HG03097 (cell line): ENCODE measurements around the gene EML1.
"Not testable (repeated sequence)": the region's sequence is repeated elsewhere in the genome, so short reads cannot be mapped to it uniquely, and the experiment has no call there.

Source experiments
- ATAC-seq: cut with Tn5 transposase; IDR thresholded peaks from one replicate; pipeline ENCODE4 v1.9.1; 2021; ENCODE audit not compliant: unreplicated experiment, low FRiP score

The EML1 gene

DNA sequence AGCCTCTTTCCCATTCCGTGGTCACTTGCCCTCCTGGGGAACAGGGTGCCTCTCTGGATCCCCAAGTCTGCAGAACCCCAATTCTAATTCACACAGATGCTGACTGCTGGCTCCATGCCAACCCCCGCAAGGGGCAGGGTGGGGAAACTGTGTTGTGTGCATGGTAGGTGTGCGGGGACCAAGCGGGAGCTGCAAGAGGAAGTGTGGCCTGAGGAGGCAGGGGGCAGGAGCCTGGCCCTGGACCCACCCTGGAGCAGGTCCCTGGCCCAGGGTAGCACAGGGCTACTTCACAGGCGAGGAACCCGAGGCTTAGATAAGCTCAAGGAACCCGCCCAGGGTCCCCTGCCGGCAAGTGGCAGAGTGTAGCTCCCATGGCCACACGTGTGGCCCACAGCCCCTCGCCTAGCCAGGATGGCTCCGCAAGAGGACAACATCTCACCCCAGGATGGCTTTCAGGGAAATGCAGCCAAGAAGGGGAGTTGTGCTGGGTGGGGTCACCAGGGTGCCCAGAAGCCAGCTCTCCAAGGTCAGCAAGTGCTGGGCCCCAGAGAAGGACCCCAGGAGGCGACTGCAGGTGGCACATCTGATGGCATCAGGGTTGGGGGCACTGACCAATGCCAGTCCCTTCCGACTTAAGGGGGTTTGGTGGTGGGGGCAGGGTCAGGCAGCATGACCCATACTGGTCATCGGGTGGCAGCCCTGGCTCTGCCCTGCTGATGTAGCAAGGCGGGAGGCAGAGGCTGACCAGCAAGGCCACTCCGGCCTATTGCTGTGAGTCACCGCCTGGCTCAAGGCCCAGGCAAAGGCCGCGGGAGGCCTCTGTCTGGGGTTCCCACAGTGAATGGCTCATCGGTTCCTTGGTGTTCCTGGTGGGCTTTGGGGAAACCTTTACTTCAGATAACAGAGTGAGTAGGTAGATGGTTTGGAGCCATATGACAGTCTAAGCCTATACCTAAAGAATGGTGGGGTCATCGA, 37.3 kb upstream of the EML1 start:
- no peak for ATAC-seq

GRCh38 chr14:99756796-99757195, 36.4 kb upstream of the EML1 start:
- ATAC-seq = no peak

- ATAC-seq = no peak
These were observed 35.7 kb upstream of the EML1 start for GRCh38 chr14:99757331-99758070.

DNA sequence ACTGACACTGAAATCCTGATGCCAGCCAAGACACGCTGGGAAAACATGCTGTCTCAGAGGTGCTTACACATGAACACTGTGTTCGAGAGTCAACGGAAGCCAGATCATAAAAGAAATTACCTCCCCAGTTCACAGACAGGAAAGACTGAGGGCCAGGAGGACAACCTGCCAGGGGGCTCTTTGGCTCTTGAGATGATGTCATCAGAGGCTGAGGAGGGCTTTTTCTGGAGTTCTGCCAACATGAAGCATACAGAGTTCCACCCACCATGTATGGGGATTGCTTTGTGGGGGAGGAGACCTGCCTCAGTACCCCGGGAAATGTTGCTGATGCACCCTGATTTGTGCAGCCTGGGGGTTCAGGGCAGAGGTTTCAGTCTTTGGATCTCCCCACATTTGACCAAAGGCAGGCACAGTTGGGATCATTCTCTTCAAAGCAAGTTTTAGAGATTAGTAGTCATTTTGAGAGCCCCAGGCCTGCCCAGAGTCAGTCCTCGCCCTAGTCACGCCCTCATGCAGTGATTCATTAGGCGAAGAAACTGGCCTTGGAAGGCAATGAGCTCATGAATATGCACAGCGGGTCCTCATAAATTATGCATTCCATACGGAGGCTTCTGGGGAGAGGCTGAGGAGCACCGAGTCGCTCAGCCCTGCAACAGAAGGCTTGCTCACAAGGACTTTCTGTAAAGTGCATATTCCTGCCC, 34.9 kb upstream of the EML1 start:
- no peak for ATAC-seq

GRCh38 chr14:99758872-99759545, 34.2 kb upstream of the EML1 start:
- ATAC-seq = no peak

DNA sequence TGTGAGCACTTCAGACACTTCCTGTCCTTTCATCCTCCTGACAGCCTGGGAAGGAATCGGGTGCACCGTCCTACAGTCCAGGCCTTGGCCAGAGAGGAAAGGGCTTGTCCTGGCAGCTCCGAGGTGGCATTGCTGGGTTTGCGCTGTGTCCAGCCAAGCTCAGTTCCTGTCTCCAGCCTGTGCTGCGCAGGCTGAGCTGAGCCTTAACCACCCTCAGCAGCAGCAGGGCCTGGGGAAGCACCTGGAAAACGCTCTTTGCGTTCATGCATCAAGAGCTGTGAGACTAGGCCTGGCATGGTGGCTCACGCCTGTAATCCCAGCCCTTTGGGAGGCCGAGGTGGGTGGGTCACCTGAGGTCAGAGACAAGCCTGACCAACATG, 33.7 kb upstream of the EML1 start:
- no peak for ATAC-seq

GRCh38 chr14:99760817-99761216, 32.4 kb upstream of the EML1 start:
- ATAC-seq = no peak

DNA sequence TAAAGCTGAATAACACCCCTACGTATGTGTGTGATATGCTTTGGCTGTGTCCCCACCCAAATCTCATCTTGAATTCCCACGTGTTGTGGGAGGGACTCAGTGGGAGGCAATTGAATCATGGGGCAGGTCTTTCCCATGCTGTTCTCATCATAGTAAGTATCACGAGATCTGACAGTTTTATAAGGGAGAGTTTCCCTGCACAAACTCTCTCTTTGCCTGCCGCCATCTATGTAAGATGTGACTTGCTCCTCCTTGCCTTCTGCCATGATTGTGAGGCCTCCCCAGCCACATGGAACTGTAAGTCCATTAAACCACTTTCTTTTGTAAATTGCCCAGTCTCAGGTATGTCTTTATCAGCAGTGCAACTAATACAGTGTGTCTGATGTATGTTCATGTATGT, 30.3 kb upstream of the EML1 start:
- ATAC-seq = not testable (repeated sequence)

DNA sequence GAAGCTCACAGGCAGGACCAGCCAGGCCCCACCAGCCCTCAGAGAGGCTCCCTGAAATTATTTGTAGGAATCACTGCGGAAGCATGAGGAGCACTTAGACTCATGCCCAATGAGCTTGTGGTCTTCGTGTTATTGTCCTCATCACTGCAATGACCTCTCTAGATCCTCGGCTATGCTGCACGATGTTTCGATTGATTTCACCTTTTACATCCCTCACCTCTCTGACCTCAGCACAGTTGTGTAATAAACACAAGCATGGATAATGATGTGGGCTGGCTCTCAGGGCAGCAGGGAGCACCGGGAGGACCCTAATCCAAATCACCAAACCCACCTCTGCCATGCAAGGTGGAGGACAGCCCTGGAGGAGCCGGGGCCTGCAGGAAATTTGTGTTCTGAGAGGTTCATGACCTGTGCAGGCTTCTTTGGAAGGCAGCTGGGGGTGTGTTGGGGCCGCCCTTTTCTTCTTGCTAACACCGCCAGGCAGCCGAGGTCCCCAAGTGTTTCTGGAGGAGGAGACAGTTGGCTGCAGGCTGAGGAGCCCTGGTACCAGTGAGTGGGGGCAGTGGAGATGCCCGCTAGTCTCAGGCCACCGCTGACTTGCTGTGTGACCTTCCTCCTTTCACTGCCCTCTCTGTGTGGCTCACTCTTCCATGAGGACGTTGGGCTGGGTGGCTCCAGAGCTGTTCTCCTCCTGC, 29.5 kb upstream of the EML1 start:
- no peak for ATAC-seq

- ATAC-seq = no peak
These were observed 28.9 kb upstream of the EML1 start for GRCh38 chr14:99764222-99764706.

DNA sequence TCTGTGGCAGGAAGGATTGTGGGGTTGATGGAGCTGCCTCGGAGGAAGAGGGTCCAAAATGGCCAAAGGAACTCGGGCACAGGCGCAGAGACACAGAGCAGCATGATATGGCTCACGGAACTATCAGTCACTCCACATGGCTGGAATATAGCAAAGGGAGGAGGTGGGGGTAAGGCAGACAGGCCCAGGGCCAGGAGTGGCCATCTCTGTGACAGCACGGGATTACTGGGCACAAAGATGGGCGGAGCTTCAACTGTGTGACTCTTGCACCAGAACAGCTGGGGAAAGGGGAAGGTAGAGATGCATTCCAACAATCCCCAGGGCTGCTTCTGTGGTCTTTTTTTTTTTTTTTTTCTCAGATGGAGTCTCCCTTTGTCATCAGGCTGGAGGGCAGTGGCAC, 24.8 kb upstream of the EML1 start:
- no peak for ATAC-seq

DNA sequence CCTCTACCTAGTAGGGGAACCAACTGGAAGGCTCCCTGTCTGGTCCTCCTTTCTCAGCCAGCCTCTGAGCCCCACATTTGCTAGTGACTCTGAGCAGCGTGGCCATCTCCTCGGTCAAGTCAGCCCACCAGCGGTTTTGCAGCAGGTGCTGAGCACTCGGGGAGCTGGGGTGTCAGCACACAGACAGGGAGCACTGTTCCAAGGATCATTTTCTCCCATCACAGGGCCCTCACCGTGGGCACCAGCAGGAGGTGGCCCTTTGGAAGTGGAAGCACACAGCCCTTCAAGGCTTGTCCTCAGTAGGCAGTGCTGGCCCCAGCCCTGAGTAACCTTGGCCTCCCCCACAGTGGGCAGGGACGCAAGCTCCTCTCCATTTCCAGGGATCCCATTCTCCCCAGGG, 24.1 kb upstream of the EML1 start:
- no peak for ATAC-seq

GRCh38 chr14:99769799-99770198, 23.4 kb upstream of the EML1 start:
- ATAC-seq = no peak

- ATAC-seq = no peak
These were observed 20.6 kb upstream of the EML1 start for GRCh38 chr14:99772371-99773283.

DNA sequence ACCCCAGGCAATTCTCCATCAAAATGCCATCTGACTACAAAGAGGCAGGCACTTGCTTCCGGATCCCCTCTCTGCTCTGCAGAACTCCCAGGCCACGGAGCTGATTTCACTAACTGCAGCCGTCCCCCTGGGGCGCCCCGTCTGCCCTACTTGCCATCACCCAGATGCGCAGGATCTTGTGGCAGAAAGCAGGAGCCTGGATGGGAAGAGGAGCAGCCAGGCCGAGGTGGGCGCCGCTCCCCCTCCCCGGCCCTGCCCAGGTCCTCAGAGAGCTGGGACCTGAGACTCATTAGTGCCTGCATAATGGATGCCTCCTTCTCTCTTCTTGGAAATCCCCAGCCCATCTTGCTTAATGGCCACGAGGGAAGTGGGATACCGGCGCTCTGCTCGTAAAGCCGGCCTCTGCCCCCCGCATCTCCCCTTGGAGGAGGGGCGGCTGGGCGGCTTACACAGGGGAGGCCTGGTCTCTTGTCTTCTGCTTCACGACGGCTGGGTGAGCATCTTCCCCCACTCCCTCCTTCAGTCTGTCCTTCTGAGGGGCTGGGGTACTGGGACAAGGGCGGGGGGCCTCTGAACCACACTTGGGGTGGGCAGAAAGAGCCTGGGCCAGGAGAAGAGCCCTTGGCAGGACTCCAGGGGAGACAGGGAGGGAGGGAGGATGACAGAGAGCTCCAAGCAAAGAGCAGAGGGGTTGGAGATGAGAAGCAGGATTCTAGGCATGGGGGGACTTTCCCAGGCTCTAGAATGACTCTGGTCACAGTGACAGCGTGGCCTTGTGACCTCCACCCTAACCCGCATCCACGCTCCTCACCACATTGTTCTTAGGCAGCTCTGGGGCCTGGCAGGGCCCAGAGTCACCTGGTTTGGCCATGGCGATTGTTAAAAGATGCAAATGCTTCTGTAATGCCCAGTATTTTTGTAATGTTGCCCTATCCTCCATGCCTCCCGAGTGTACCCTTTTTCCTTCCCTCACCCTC, 19.4 kb upstream of the EML1 start:
- no peak for ATAC-seq

- no peak for ATAC-seq
These were observed 18.5 kb upstream of the EML1 start for GRCh38 chr14:99774556-99775307.

DNA sequence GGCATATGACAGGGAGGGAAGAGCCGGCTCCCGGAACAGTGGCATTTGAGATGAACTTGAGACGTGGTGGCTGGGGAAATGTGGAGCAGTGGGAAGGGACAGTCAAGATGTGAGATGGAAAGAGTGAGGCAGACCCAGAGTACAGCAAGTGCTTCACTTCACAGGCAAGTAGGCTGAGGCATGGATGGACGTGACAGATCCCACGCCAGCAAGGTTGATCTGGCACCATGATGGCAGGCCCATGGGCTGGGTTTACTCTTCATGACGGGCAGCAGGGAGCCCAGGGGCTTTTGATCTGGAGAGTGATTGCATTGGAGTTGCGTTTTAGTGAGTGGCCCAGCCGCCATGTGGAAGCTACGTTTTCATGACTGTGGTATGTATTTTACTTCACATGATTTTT, 17.9 kb upstream of the EML1 start:
- no peak for ATAC-seq
